Stimulated activated CD4-positive, alpha-beta T cell treated with anti-CD3 and anti-CD28 coated beads, Interleukin-2, amount 100 ng/mL, for 24 hours (primary cell): ENCODE results near the gene QRICH2.

ENCODE experiments used
- DNase-seq, 2 donors: peaks; one replicate each; pipeline ENCODE4 v3.0.0-alpha.2; 2020

QRICH2 gene

GRCh38 chr17:76276461-76277299 is 31.4 kb downstream of the QRICH2 start:
- DNase-seq: no peak

GRCh38 chr17:76276069-76276431 is 32.0 kb downstream of the QRICH2 start:
- no peak for DNase-seq

- no peak for DNase-seq
These were observed 32.6 kb downstream of the QRICH2 start for GRCh38 chr17:76275382-76276068.

- DNase-seq: no peak
These were observed 33.7 kb downstream of the QRICH2 start for GRCh38 chr17:76274112-76274956.

- no peak for DNase-seq
These were observed 34.5 kb downstream of the QRICH2 start for GRCh38 chr17:76273445-76274111.

- peak; percentile 71 to 77 for DNase-seq
These were observed 35.3 kb downstream of the QRICH2 start for GRCh38 chr17:76272541-76273444.

- peak; percentile 85 to 90 for DNase-seq
These were observed 36.2 kb downstream of the QRICH2 start for GRCh38 chr17:76271669-76272540.

- DNase-seq: peak in 1 of 2 donors; percentile 28
These were observed 37.1 kb downstream of the QRICH2 start for GRCh38 chr17:76270770-76271668.

- no peak for DNase-seq
These were observed 37.9 kb downstream of the QRICH2 start for GRCh38 chr17:76270127-76270592.

GRCh38 chr17:76268991-76269981 is 38.8 kb downstream of the QRICH2 start:
- no peak for DNase-seq

GRCh38 chr17:76268015-76268749 is 39.9 kb downstream of the QRICH2 start:
- peak; percentile 78 to 83 for DNase-seq

- peak in 1 of 2 donors; percentile 41 for DNase-seq
These were observed 40.5 kb downstream of the QRICH2 start for GRCh38 chr17:76267581-76268001.

- no peak for DNase-seq
These were observed 41.0 kb downstream of the QRICH2 start for GRCh38 chr17:76267051-76267576.

GRCh38 chr17:76266244-76266938 is 41.7 kb downstream of the QRICH2 start:
- DNase-seq: peak; percentile 38 to 44

- peak; percentile 65 to 66 for DNase-seq
These were observed 42.3 kb downstream of the QRICH2 start for GRCh38 chr17:76265624-76266243.
